IPS-18c (cell line): ENCODE measurements around the gene DCP1B.

Experiments
- H3K4me3 ChIP-seq: 2 replicates; pipeline ENCODE4 v1.7.0; 2013; ENCODE audit warnings: low read depth, mild to moderate bottlenecking, low read length, moderate library complexity; ENCODE audit not compliant: insufficient read depth
- H3K9me3 ChIP-seq: one replicate; pipeline ENCODE4 v1.6.1; 2013; ENCODE audit warnings: mild to moderate bottlenecking, low read length, moderate library complexity; ENCODE audit not compliant: control insufficient read depth, insufficient read depth

Gene DCP1B

DNA sequence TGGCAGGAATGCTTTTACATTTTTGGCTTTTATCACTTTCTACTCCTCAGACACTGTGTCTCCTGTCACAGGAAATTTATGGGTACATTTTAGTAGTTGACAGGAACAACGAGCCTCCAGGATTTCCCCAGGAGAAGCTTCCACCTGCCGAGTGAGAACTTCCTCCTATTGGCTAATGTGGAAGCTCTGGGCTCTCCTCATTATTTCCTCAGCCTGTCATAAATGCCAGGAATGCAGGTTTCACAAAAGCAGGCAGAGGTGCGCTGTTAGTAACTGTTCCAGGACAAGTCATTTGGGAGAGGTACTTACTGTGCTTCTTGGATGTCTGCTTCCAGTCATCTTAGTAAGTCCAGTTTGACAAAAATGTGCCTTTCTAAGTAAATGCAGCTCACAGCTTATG lies 19.1 kb upstream of the DCP1B start:
- H3K4me3 ChIP-seq, result no peak overlapping the region

DNA sequence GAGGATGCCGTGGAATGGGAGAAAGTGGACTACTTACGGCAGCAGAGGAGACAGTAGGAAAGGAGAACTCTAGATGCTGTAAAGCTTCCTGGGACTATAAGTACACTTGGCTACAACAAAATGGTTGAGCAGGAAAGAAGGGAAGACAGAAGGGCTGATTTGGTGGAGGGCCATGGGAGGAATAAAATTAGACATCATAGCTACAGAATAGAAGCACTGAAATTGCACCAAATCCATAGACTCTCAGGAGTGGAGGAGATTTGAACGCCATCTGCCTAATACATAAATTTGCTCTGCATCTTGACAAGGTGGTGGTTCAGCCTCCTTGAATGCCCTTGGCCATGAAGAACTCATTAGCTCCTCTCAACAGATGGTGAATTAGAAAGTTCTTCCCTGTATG lies 16.3 kb upstream of the DCP1B start:
- H3K9me3 ChIP-seq, result no peaks in the 10 kb centered on the region
- no peak overlapping the region for H3K4me3 ChIP-seq

More for the DNA sequence above, 19.1 kb upstream of the DCP1B start:
- H3K9me3 ChIP-seq, result no peaks in the 10 kb centered on the region

- Histone ChIP-seq H3K4me3 (no peak overlapping the region), H3K9me3 (no peaks in the 10 kb centered on the region)
Observed at GRCh38 chr12:2019126-2019525, 14.9 kb upstream of the DCP1B start.

- no peaks in the 10 kb centered on the region for H3K9me3 ChIP-seq
- no peak overlapping the region for H3K4me3 ChIP-seq
Observed at GRCh38 chr12:2018391-2018790, 14.1 kb upstream of the DCP1B start.

GRCh38 chr12:2017546-2018337 lies 13.5 kb upstream of the DCP1B start:
- Histone ChIP-seq H3K9me3 (no peaks in the 10 kb centered on the region), H3K4me3 (no peak overlapping the region)

DNA sequence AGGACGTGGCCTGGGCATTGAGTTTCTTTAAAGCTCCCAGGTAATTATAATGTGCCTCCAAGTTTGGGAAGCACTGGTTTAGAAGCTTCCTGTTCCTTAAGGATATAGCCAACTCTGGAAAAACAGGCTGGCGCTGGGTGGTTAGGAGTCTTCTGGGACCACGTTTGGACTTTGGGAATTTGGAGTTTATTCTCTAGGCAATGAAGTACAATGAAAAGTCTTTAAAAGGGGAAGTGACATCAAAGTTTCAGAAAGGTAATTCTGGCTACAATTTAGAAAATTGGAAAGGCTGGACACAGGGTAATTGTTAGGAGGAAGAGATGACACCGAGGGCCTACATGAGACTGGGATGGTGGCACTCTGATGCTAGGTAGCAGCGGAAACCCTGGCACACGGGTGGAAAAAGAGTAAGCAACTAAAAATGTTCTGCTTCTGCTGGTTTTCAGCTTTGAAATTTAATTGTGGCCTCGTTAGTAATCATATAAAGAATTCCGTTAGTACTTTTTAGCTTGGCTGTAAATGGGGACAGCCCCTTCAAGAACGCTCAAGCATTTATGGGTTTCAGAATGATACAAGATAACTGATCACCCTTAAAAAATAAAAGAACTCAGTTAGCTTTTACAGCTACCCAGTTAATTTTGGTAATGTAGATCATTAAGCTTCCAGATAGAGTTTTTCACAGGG lies 12.7 kb upstream of the DCP1B start:
- no peaks in the 10 kb centered on the region for H3K9me3 ChIP-seq

GRCh38 chr12:2014231-2014630 lies 10.0 kb upstream of the DCP1B start:
- Histone ChIP-seq H3K9me3 (no peaks in the 10 kb centered on the region), H3K4me3 (no peak overlapping the region)

More for the DNA sequence above, 12.7 kb upstream of the DCP1B start:
- H3K4me3 ChIP-seq, result no peak overlapping the region

- Histone ChIP-seq H3K9me3 (no peaks in the 10 kb centered on the region), H3K4me3 (no peak overlapping the region)
Observed at GRCh38 chr12:2013527-2014223, 9.4 kb upstream of the DCP1B start.

DNA sequence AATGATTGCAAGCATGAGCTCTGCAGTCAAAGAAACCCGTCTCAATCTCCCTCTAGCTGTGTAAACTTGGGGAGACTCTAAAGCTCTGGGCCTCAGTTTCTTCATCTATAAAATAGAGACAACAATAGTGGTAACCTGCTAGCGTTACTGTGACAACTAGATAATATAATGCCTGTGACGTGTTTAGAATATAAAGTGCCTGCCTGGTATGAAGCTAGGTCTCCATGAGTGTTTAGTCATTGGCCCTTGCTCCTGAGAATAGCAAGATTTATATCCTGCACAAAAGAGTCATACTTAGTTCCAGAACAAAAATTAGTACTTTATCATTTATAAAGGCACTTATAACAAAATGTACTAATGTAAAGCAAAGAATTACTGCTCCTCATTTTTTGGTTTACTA lies 8.8 kb upstream of the DCP1B start:
- no peak overlapping the region for H3K4me3 ChIP-seq
- no peaks in the 10 kb centered on the region for H3K9me3 ChIP-seq

- H3K9me3 ChIP-seq, result no peaks in the 10 kb centered on the region
- H3K4me3 ChIP-seq, result no peak overlapping the region
Observed at GRCh38 chr12:2011643-2012607, 7.7 kb upstream of the DCP1B start.

DNA sequence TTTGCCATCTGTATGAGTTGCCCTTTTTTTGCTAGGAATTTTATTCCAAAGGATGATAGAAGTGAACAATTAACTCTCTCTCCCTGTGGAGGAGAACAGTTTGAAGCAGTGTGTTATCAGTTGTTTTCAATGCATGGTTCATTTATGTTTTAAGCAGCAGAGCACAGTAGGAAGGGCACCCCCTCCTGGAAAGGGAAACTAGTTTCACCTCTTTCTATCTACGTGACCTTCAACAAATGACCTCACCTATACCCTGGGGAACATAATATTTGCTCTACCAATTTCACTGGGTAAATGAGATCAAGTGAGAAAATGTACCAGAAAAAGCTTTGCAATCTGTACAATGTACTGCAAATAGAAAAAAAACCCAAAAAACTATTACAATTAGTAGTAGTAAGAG lies 5.4 kb upstream of the DCP1B start:
- no peaks in the 10 kb centered on the region for H3K9me3 ChIP-seq
- H3K4me3 ChIP-seq, result no peak overlapping the region

GRCh38 chr12:2008677-2009076 lies 4.4 kb upstream of the DCP1B start:
- Histone ChIP-seq H3K4me3 (no peak overlapping the region), H3K9me3 (no peaks in the 10 kb centered on the region)

GRCh38 chr12:2003676-2004112 lies 563 bp downstream of the DCP1B start:
- Histone ChIP-seq H3K4me3 (peak overlapping the region; percentile 87), H3K9me3 (no peaks in the 10 kb centered on the region)

DNA sequence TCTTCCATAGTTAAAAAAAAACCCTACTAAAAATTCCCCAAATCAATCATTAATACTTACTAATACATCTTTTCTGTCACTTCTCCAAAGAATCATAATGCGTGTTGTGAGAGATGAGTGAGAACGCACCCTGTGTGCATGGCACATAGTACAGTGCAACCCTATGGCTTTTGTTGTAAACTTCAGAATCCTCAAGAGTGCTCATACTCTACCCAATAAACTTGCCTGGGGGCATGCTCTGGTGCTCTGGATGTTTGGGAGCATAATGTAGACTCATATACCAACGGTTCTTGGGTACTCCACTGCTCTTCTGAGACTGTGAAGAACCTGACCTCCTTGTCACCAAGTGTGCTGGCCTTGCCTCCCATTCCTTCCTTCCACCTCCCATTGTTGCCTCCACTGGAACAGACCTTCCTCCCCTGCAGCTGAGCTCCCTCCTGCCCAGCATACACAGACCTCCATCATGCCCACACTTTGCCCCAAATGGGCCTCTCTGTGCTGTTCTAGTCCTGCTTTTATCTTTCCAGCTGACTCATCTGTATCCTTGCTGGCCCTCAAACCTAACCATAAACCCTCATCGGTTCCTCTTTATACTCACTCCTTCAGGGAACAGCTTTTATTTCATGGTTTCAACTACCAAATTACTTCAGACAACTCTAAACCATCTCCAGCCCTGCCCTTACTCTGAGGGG lies 8.9 kb downstream of the DCP1B start:
- no peak overlapping the region for H3K4me3 ChIP-seq
- no peaks in the 10 kb centered on the region for H3K9me3 ChIP-seq

DNA sequence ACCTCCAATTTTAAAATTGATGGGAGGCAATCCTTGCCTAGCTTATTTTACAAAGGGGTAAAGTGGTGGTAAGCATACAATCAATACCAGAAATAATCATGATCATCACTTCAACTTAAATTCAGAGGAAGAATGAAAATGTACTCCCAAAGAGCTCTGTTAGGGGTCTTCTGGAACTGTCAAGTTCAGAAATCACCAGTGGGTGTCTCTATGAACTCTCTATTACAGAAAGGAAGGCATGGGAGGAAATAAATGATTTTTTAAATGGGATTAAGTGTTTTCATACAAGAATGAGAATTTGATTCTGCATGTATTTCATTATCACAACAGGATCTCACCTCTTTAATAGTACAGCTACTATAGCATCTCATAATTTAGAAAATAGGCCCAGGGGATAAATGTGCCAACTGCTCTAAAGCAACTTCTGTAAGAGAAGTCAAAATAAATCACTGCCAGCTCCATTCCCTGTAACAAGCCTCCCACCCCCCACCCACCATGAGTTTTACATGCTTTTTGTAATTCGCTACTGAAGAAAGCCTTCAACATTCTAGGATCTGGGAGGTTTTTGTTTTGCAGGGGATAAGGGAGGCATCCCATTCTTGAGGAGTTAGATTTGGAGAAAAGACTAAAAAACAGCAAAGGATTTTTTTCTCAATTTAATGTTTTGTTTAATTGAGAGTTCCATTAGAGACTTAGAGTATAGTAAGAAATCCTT lies 9.7 kb downstream of the DCP1B start:
- Histone ChIP-seq H3K9me3 (no peaks in the 10 kb centered on the region), H3K4me3 (no peak overlapping the region)

GRCh38 chr12:1993871-1994371 lies 10.3 kb downstream of the DCP1B start:
- H3K4me3 ChIP-seq, result no peak overlapping the region
- peaks cover 2% of the 10 kb centered on the region for H3K9me3 ChIP-seq
